ENCODE measurements around the gene E2F2. TPM values are rescaled to one million over a fixed set of nuclear protein-coding genes. Genes with fewer than 3 reads are reported as not detected.

Gene E2F2
- total RNA-seq, 1 donor from 2014 or later, result 5.1 TPM

DNA sequence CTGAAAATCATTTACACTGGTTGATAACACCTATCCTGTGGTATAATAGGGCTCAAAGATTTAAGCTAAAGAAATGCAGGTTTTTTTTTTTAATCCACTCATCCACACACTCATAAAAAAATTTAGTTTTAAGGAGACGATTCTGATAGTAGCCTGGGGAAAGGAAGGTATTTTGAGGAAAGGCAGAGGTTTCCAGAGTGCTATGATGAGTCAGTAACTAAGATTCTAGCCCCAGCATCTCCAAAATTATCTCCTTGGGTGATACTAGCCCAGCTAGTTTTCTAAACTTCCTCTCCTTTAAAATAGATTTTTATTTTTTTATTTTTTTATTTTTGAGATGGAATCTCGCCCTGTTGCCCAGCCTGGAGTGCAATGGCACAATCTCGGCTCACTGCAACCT is 67.7 kb downstream of the E2F2 start:
- no peak for DNase-seq (ENCODE audit: low spot score)

DNA sequence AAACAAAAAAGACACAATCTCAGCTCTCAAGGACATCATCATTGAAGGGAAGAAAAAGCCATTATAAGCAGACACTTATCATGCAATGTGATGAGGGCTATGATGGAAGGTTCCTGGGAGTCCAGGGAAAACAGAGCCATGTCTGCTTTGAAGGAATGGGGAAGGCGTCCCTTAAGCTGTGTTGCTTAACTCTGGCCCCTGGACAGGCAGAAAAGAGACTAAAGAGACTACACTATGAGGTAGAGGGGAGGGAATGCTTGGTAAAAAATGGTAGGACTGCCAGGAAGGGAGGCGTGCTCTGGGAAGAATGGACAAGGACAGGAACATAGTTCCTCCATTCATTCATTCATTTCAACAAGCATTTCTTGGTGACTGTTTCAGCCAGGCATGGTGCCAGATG is 68.3 kb downstream of the E2F2 start:
- no peak for DNase-seq (ENCODE audit: low spot score)

DNA sequence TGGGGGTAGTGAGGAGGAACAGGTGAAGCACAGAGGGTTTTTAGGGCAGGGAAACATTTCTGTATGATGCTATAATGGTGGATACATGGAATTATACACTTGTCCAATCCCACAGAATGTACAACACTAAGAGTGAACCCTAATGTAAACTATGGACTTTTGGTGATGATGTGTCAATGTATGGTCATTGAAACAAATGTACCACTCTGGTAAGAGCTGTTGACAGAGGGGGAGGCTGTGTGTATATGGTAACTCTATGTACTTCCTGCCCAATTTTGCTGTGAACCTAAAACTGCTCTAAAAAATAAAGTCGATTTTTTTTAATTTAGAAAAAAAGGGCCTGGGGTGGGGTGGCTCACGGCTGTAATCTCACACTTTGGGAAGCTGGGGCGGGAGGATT is 70.0 kb downstream of the E2F2 start:
- DNase-seq (ENCODE audit: low spot score), result no peak

DNA sequence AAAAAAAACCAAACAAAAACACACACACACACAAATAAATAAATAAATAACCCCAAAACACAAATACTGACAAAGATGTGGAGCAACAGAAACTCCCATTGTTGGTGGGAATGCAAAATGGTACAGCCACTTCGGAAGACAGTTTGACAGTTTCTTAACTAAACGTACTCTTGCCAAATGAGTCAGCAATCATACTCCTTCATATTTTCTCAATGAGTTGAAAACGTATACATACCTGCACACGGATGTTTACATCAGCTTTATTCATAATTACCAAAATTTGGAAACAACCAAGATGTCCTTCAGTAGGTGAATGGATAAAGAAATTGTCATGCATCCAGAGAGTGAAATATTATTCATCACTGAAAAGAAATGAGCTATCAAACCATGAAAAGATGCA is 70.5 kb downstream of the E2F2 start:
- no peak for DNase-seq (ENCODE audit: low spot score)

DNA sequence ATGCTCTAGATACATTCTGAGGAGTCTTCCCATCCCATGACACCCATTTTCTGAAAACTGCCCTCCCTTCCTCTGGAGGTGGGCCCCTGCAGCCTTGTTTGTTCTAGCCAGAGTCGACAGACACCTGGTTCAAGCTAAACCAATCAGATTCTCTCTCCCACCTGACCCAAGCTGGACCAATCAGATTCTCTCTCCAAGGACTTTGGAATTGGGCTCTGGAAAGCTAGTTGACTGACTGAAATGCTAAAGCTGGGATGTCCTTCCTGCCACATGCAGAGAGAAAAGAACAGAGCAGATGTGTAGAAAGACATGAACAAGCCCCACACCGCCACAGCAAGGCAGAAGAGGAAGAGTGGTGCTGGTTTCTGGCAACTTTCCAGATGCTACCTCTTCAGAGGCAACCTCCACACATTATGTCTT is 71.7 kb downstream of the E2F2 start:
- no peak for DNase-seq (ENCODE audit: low spot score)

Other genes starting within 250 kb of the E2F2 start
- gene HNRNPR, start 186.9 kb downstream of the E2F2 start, total RNA-seq (ENCODE audit: insufficient read depth, low replicate concordance), result 85.7 TPM
- 21.4 TPM for gene ZNF436, start 161.4 kb downstream of the E2F2 start, total RNA-seq (ENCODE audit: insufficient read depth, low replicate concordance)
- gene TCEA3, start 106.5 kb downstream of the E2F2 start, total RNA-seq (ENCODE audit: insufficient read depth, low replicate concordance), result 44.8 TPM
- gene ASAP3, start 47.1 kb downstream of the E2F2 start, total RNA-seq (ENCODE audit: insufficient read depth, low replicate concordance), result 35.6 TPM
- 151 TPM for gene ID3, start 28.3 kb upstream of the E2F2 start, total RNA-seq (ENCODE audit: insufficient read depth, low replicate concordance)
- gene RPL11, start 160.6 kb upstream of the E2F2 start, total RNA-seq (ENCODE audit: insufficient read depth, low replicate concordance), result 1,023 TPM
- 21.2 TPM for gene ELOA, start 212.2 kb upstream of the E2F2 start, total RNA-seq (ENCODE audit: insufficient read depth, low replicate concordance)
- gene PITHD1, start 247.2 kb upstream of the E2F2 start, total RNA-seq (ENCODE audit: insufficient read depth, low replicate concordance), result 46.7 TPM